H9 (cell line): Measurements from ENCODE around the gene OR4D10. TPM values are rescaled to one million over a fixed set of nuclear protein-coding genes. Genes with fewer than 3 reads are reported as not detected.
A peak's percentile ranks its signal among the peaks of the same experiment; 100 is the strongest.

Experiments
- DNase-seq: peaks from one replicate; pipeline ENCODE4 v3.0.0-alpha.2; 2017
- H2AFZ ChIP-seq: one replicate; pipeline ENCODE4 v1.6.1; 2013; ENCODE audit warnings: mild to moderate bottlenecking, low read length, control low read depth, moderate library complexity
- H2AK5ac ChIP-seq: 2 replicates; pipeline ENCODE4 v1.6.1; 2013; ENCODE audit warnings: low read length, control low read depth, mixed read lengths; ENCODE audit not compliant: insufficient read length
- H2BK120ac ChIP-seq: one replicate; pipeline ENCODE4 v1.6.1; 2013; ENCODE audit warnings: low read depth, mild to moderate bottlenecking, low read length, control low read depth, inconsistent platforms; ENCODE audit not compliant: poor library complexity, severe bottlenecking
- H2BK12ac ChIP-seq: 2 replicates; pipeline ENCODE4 v1.6.1; 2013; ENCODE audit warnings: low read length, control low read depth, mixed read lengths, low read depth; ENCODE audit not compliant: insufficient read length
- H2BK15ac ChIP-seq: 2 replicates; pipeline ENCODE4 v1.6.1; 2013; ENCODE audit warnings: low read depth, low read length, control low read depth
- H2BK20ac ChIP-seq: one replicate; pipeline ENCODE4 v1.6.1; 2013; ENCODE audit warnings: low read depth, mild to moderate bottlenecking, low read length, control low read depth, inconsistent platforms; ENCODE audit not compliant: poor library complexity, severe bottlenecking
- H2BK5ac ChIP-seq: 2 replicates; pipeline ENCODE4 v1.6.1; 2013; ENCODE audit warnings: low read length, control low read depth, mixed read lengths; ENCODE audit not compliant: insufficient read length
- H3K14ac ChIP-seq: 2 replicates; pipeline ENCODE4 v1.6.1; 2013; ENCODE audit warnings: low read length, control low read depth; ENCODE audit not compliant: insufficient read depth
- H3K18ac ChIP-seq: 2 replicates; pipeline ENCODE4 v1.6.1; 2013; ENCODE audit warnings: low read depth, mild to moderate bottlenecking, mixed read lengths, low read length, control low read depth; ENCODE audit not compliant: insufficient read length
- H3K23ac ChIP-seq: 2 replicates; pipeline ENCODE4 v1.6.1; 2013; ENCODE audit warnings: low read length, control low read depth, mixed read lengths, low read depth; ENCODE audit not compliant: insufficient read length
- H3K23me2 ChIP-seq: 2 replicates; pipeline ENCODE4 v1.6.1; 2013; ENCODE audit warnings: low read depth, mild to moderate bottlenecking, mixed read lengths, low read length, control low read depth; ENCODE audit not compliant: insufficient read length, poor library complexity, severe bottlenecking
- H3K27ac ChIP-seq: 2 replicates; pipeline ENCODE4 v1.5.1; 2013; ENCODE audit warnings: low read length, control low read depth, mixed read lengths, low read depth; ENCODE audit not compliant: insufficient read length
- H3K27me3 ChIP-seq: 2 replicates; pipeline ENCODE4 v1.6.1; 2013; ENCODE audit warnings: low read length, control low read depth, inconsistent platforms; ENCODE audit not compliant: insufficient read depth
- H3K4ac ChIP-seq: 2 replicates; pipeline ENCODE4 v1.6.1; 2013; ENCODE audit warnings: low read depth, mild to moderate bottlenecking, control low read depth, inconsistent platforms, low read length, moderate library complexity
- H3K4me1 ChIP-seq: 2 replicates; pipeline ENCODE4 v1.6.1; 2013; ENCODE audit warnings: low read length, control low read depth, inconsistent platforms; ENCODE audit not compliant: insufficient read depth
- H3K4me2 ChIP-seq: 2 replicates; pipeline ENCODE4 v1.6.1; 2013; ENCODE audit warnings: low read length, control low read depth, mixed read lengths; ENCODE audit not compliant: insufficient read length, insufficient read depth
- H3K56ac ChIP-seq: 2 replicates; pipeline ENCODE4 v1.6.1; 2013; ENCODE audit warnings: low read depth, mild to moderate bottlenecking, mixed read lengths, low read length, control low read depth; ENCODE audit not compliant: insufficient read length
- H3K79me1 ChIP-seq: 2 replicates; pipeline ENCODE4 v1.6.1; 2013; ENCODE audit warnings: low read depth, mild to moderate bottlenecking, moderate library complexity, low read length, control low read depth, inconsistent platforms; ENCODE audit not compliant: insufficient read depth, poor library complexity, severe bottlenecking
- H3K79me2 ChIP-seq: 2 replicates; pipeline ENCODE4 v1.6.1; 2013; ENCODE audit warnings: low read length, control low read depth, inconsistent platforms; ENCODE audit not compliant: insufficient read depth
- H3K9ac ChIP-seq: 2 replicates; pipeline ENCODE4 v1.6.1; 2013; ENCODE audit warnings: low read length, control low read depth, mixed read lengths; ENCODE audit not compliant: insufficient read length; ENCODE audit errors: extremely low read depth
- H3K9me3 ChIP-seq: one replicate; pipeline ENCODE4 v1.6.1; 2013; ENCODE audit warnings: low read depth, low read length, inconsistent platforms; ENCODE audit not compliant: control insufficient read depth
- H3T11ph ChIP-seq: one replicate; pipeline ENCODE4 v1.6.1; 2013; ENCODE audit warnings: mild to moderate bottlenecking, low read length, control low read depth, inconsistent platforms
- H4K20me1 ChIP-seq: one replicate; pipeline ENCODE4 v1.6.1; 2013; ENCODE audit not compliant: control insufficient read depth, insufficient read length, insufficient read depth
- H4K5ac ChIP-seq: 2 replicates; pipeline ENCODE4 v1.6.1; 2013; ENCODE audit warnings: low read depth, mild to moderate bottlenecking, mixed read lengths, low read length, control low read depth; ENCODE audit not compliant: insufficient read length
- H4K8ac ChIP-seq: replicated peaks from 2 replicates; pipeline ENCODE4 v1.6.1; 2013; ENCODE audit warnings: low read length, control low read depth, mixed read lengths, low read depth; ENCODE audit not compliant: insufficient read length
- H4K91ac ChIP-seq: 2 replicates; pipeline ENCODE4 v1.6.1; 2013; ENCODE audit warnings: low read depth, mild to moderate bottlenecking, moderate library complexity, mixed read lengths, low read length, control low read depth; ENCODE audit not compliant: insufficient read length
- H3K27ac Mint-ChIP-seq, 3 experiments: 2 replicates in 2 of 3; 3 replicates in 1 of 3; pipeline ENCODE4 v1.8.0; 2020 to 2021; ENCODE audit warnings: mixed read lengths in 3 of 3, mild to moderate bottlenecking in 1 of 3, moderate library complexity in 1 of 3
- H3K27me3 Mint-ChIP-seq: 2 replicates; pipeline ENCODE4 v1.8.0; 2021; ENCODE audit warnings: low read depth, mild to moderate bottlenecking, moderate library complexity, mixed read lengths
- H3K36me3 Mint-ChIP-seq, 3 experiments: 2 replicates in 2 of 3; 3 replicates in 1 of 3; pipeline ENCODE4 v1.8.0; 2020 to 2021; ENCODE audit warnings: low read depth in 3 of 3, mixed read lengths in 3 of 3; ENCODE audit not compliant: insufficient read depth in 1 of 3
- H3K4me1 Mint-ChIP-seq, 2 experiments: 2 replicates each; pipeline ENCODE4 v1.8.0; 2020; ENCODE audit warnings: mixed read lengths in 2 of 2
- H3K4me3 Mint-ChIP-seq, 2 experiments: 2 replicates in 1 of 2; 3 replicates in 1 of 2; pipeline ENCODE4 v1.8.0; 2020 to 2021; ENCODE audit warnings: mild to moderate bottlenecking in 2 of 2, mixed read lengths in 2 of 2, moderate library complexity in 1 of 2
- H3K9me3 Mint-ChIP-seq, 2 experiments: 2 replicates in 1 of 2; 3 replicates in 1 of 2; pipeline ENCODE4 v1.8.0; 2020; ENCODE audit warnings: mild to moderate bottlenecking in 2 of 2, mixed read lengths in 2 of 2, moderate library complexity in 1 of 2
- WGBS: extraction: QIAGEN DNeasy Blood & Tissue Kit; methylation state at CpG from one replicate; pipeline ENCODE4 v1.1.7; 2013; ENCODE audit warnings: missing lambda C conversion rate, low lambda C conversion rate, mixed read lengths; ENCODE audit not compliant: insufficient read length; ENCODE audit errors: extremely low coverage; 5-methylcytosine and 5-hydroxymethylcytosine counted together
- total RNA-seq: library from RNA; stranded (reverse); gene quantifications from 2 replicates; pipeline ENCODE4 v1.2.1, GENCODE V29; 2021
- TF ChIP-seq, protein P1 (sequence below): fragments of 200-600 bp; sonication (generic); conservative IDR thresholded peaks from 3 replicates; pipeline ENCODE4 v1.8.0; 2021; ENCODE audit warnings: antibody characterized with exemption, mild to moderate bottlenecking

OR4D10 gene
- total RNA-seq, 1 experiment from 2014 or later, result not detected

DNA sequence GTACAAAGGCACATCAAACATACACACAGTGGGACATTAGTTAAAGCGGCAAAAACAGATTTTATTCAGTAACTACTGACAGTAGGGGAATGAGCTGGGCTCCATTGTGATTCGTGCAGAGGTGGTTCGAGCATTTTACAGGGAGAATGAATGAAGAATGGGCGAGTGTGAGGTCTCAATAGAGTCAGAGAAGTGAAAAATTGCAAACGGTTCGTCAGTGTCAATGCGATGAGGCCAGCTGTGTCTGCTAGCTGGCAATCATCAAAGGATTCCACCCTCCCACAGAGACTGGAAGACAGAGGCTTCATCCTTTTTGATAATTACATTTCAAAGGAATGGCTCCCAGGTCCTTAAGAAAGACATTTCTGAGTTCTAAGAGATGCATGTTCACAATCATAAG is 55.6 kb downstream of the OR4D10 start:
- no peaks in the 10 kb centered on the region for H3K36me3 Mint-ChIP-seq
- Histone ChIP-seq H3K4me2 (no peak overlapping the region), H2BK15ac (no peak overlapping the region), H2AFZ (no peak overlapping the region), H2BK12ac (no peak overlapping the region), H4K8ac (no peak overlapping the region), H3K56ac (no peak overlapping the region), H2AK5ac (no peak overlapping the region), H3K4me1 (peaks cover 7% of the 10 kb centered on the region; the same call in 1 of the 2 replicates), H3T11ph (no peak overlapping the region), H2BK5ac (no peak overlapping the region), H2BK20ac (no peak overlapping the region), H3K27me3 (no peaks in the 10 kb centered on the region), H3K23ac (no peak overlapping the region), H3K18ac (no peak overlapping the region), H4K91ac (no peak overlapping the region), H3K27ac (no peak overlapping the region), H3K79me1 (no peaks in the 10 kb centered on the region), H3K79me2 (no peaks in the 10 kb centered on the region), H4K5ac (no peak overlapping the region), H3K9me3 (no peaks in the 10 kb centered on the region), H3K14ac (no peak overlapping the region), H3K4ac (no peak overlapping the region), H4K20me1 (no peaks in the 10 kb centered on the region), H3K9ac (no peak overlapping the region), H2BK120ac (no peak overlapping the region), H3K23me2 (no peaks in the 10 kb centered on the region)
- no CpG with 5 or more reads among the region's 7 CpGs for whole genome bisulfite sequencing
- H3K9me3 Mint-ChIP-seq, result peaks cover 0 to 3% of the 10 kb centered on the region in 2 experiments; a peak in 1 of 5 replicates
- TF ChIP-seq, protein P1, sequence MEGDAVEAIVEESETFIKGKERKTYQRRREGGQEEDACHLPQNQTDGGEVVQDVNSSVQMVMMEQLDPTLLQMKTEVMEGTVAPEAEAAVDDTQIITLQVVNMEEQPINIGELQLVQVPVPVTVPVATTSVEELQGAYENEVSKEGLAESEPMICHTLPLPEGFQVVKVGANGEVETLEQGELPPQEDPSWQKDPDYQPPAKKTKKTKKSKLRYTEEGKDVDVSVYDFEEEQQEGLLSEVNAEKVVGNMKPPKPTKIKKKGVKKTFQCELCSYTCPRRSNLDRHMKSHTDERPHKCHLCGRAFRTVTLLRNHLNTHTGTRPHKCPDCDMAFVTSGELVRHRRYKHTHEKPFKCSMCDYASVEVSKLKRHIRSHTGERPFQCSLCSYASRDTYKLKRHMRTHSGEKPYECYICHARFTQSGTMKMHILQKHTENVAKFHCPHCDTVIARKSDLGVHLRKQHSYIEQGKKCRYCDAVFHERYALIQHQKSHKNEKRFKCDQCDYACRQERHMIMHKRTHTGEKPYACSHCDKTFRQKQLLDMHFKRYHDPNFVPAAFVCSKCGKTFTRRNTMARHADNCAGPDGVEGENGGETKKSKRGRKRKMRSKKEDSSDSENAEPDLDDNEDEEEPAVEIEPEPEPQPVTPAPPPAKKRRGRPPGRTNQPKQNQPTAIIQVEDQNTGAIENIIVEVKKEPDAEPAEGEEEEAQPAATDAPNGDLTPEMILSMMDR, result no peak
- peaks cover 5% of the 10 kb centered on the region; the same call in 1 of the 2 replicates for H3K27me3 Mint-ChIP-seq
- DNase-seq, result no peak
- H3K27ac Mint-ChIP-seq, result no peak overlapping the region
- peaks cover 24 to 32% of the 10 kb centered on the region in 2 experiments for H3K4me1 Mint-ChIP-seq
- H3K4me3 Mint-ChIP-seq, result peak overlapping the region in 1 of 2 experiments; percentile 9; a peak in 1 of 5 replicates

Other genes with a start within 250 kb of the OR4D10 start
- gene OR5AN1, start 114.4 kb upstream of the OR4D10 start, total RNA-seq, result not detected in 2 replicates
- gene OR5A2, start 46.9 kb upstream of the OR4D10 start, total RNA-seq, result not detected in 2 replicates
- not detected in 2 replicates for gene OR5A1, start 36.8 kb upstream of the OR4D10 start, total RNA-seq
- not detected in 2 replicates for gene OR4D6, start 16.4 kb upstream of the OR4D10 start, total RNA-seq
- gene OR4D11, start 30.3 kb downstream of the OR4D10 start, total RNA-seq, result not detected in 2 replicates
- gene OR4D9, start 38.2 kb downstream of the OR4D10 start, total RNA-seq, result not detected in 2 replicates
- 46.7 and 48.5 TPM in 2 replicates for gene OSBP, start 142.5 kb downstream of the OR4D10 start, total RNA-seq
- gene PATL1, start 195.7 kb downstream of the OR4D10 start, total RNA-seq, result 31.4 and 32.5 TPM in 2 replicates
- gene OR10V1, start 240.5 kb downstream of the OR4D10 start, total RNA-seq, result not detected in 2 replicates